HG03520 (cell line): Measurements from ENCODE around the gene CALD1.

Experiments used
- ATAC-seq: cut with Tn5 transposase; IDR thresholded peaks from one replicate; pipeline ENCODE4 v1.9.1; 2021; ENCODE audit warnings: mild to moderate bottlenecking, moderate library complexity; ENCODE audit not compliant: unreplicated experiment

The CALD1 gene

GRCh38 chr7:134758981-134759380 is 20.5 kb upstream of the CALD1 start:
- no peak for ATAC-seq

GRCh38 chr7:134761266-134761665 is 18.2 kb upstream of the CALD1 start:
- ATAC-seq, result no peak

DNA sequence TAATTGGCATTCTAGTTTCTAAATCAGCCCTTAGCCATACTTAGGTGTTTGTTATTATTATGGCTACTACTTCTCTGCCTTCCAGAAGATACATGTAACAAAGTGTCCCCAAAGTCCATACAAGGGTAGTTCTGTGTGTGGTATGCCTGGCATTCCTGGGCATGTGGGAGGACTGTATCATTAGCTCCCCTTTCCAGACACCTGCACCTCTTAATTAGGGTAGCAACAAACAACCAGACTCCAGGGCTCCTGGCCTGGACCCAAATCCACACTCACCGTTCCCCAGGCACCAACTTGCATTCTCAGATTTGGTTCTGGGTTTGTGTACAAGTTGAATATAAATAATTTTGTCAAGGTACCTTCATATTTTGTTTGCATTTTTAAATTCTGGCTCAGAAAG is 15.5 kb upstream of the CALD1 start:
- no peak for ATAC-seq

GRCh38 chr7:134764365-134764764 is 15.1 kb upstream of the CALD1 start:
- ATAC-seq, result no peak

DNA sequence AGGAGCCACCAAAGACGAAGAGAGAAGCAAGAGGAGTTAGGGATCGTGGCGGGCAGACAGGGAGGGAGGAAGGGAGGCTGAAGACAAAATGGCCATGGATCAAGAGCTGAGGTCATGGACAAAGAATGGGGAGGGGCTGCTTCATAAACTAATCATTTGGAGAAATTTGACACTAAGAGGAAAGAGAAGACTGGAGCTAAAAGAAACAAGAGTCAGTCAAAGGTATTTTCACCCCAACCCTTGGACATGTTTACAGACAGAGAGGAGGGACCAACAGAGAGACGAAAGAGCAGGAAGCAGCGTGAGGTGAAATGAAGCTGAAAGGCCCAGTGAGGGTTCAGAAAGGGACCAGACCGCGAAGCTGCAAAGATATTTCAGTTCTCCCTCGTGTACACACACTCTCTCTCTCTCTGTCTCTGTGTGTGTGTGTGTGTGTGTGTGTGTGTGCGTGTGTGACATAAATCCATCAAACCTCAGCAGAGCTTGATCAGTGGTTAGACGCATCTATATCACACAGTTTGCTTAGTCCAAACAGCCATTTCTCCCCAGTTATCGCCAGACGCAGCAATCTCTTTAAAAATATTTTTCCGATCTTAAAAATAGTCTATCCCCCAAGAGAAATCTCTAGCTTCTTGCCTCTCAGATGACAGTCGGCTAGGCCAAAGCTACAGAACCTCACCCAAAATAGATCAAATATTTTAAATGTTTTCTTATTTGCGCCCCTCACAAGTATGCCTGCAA is 12.5 kb upstream of the CALD1 start:
- ATAC-seq, result peak; percentile 78

DNA sequence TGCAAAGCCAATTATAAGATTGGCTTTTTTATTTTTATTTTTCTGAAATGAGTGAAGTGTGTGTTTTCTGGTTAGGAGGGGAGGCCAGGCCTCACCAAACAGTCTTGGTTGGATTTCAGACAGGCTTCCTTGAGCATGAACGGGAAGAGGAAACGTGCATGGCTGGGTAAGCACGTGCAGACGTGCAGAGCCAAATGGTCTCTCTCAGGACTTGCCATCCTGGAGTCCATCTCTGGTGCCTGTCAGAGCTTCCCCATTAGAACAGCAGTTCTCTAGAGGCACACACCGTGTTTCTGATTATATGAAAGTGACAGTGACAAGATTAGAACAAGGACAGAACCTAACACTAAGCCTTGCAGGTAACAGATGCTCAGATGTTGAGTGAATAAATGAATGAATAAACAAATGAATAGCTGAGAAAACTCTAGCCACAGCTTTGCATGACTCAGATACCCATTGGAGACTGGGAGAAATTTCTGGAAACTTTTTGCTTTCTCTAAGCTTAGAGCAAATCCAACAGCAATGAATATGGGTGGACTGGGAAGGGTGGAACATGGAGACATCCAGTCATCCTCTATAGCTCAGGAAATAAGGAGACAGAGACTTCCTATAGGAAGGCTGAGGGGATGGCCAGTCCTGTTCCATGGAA is 11.8 kb upstream of the CALD1 start:
- ATAC-seq, result no peak

DNA sequence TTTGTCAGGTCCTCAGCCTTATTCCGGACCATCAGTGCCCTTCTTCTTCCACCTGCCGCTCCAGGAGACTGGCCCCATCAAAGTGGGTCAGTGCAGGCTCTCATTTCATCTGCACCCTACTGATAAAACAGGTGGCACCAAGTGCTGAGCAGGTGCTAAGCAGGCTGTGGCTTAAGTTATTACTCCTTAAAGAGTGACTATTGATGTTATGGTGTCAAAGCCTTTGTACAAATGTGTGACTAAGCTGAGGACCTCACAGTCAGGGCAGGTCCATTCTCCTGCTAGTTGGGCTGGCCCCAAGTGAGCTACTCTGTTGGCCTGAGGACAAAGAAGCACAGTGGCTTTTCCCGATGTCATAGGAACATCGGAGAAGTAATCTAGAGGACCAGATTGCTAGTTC is 11.2 kb upstream of the CALD1 start:
- ATAC-seq, result no peak

DNA sequence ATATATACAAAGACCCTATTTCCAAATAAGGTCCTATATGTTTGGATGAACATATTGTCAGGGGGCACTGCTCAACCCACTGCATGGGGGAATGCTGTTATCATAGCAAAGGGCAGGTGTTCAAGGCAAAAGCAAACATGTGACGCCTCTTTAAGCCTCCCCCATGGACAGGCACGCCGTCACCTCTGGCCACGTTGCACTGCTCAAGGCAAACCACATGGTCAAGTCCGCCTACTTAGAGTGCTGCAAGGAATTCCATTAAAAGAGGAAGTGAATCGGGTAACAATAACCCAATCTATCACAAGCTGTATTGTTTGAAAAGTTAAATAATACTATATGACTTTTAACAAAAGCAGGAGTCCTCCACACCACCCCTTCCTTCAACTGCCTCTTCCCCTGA is 8.8 kb upstream of the CALD1 start:
- ATAC-seq, result no peak

DNA sequence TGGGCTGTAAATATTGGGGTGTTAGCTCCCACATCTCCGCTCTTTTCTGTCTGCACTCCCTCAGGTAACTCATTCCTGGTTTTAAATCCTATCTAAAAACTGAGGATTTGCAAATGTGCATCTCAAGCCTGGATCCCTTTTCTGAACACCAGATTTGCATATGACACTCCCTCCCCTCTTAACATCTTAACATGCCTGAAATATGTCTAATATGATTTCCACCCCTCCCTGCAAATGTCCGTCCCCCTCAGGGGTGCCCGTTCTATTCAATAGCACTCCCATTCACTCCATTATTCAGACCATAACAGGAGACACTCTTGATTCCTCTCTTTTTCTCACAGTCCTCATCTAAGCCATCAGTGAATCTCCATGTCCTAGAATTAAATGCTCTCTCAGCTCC is 8.3 kb upstream of the CALD1 start:
- no peak for ATAC-seq

- no peak for ATAC-seq
These were observed 7.5 kb upstream of the CALD1 start for GRCh38 chr7:134771889-134772288.

GRCh38 chr7:134772401-134772800 is 7.0 kb upstream of the CALD1 start:
- no peak for ATAC-seq

DNA sequence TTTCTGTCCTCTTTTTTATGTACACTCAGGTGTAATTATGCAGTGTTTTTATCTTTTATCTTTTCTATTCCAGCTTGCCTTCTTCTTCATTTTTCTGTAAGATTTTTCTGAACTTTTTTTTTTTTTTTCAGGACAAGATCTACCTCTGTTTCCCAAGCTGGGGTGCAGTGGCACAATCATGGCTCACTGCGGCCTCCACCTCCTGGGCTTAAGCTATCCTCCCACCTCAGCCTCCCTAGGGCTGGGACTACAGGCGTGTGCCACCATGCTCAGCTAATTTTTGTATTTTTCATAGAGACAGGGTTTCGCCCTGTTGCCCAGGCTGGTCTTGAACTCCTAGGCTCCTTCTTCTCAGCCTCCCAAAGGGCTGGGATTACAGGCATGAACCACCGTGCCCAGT is 6.3 kb upstream of the CALD1 start:
- no peak for ATAC-seq

- ATAC-seq, result no peak
These were observed 5.3 kb upstream of the CALD1 start for GRCh38 chr7:134774119-134774518.

DNA sequence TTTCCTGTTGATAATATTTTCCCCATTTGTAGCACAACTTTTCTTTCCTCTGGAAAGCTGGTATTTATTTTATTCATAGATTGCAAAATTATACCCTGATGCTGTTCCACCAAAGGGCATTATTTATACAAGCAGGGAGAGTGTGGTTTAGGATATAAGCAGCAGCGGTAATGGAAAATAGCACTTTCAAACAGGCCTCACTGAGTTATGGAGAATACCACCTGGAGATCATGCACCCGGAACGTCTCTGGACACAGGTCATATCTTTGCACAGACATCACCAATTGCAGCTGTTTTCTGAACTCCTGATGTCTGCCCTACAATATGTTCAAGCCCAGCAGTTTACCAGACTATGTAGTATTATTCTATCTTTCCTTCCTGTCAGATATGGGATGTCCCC is 2.0 kb upstream of the CALD1 start:
- no peak for ATAC-seq

DNA sequence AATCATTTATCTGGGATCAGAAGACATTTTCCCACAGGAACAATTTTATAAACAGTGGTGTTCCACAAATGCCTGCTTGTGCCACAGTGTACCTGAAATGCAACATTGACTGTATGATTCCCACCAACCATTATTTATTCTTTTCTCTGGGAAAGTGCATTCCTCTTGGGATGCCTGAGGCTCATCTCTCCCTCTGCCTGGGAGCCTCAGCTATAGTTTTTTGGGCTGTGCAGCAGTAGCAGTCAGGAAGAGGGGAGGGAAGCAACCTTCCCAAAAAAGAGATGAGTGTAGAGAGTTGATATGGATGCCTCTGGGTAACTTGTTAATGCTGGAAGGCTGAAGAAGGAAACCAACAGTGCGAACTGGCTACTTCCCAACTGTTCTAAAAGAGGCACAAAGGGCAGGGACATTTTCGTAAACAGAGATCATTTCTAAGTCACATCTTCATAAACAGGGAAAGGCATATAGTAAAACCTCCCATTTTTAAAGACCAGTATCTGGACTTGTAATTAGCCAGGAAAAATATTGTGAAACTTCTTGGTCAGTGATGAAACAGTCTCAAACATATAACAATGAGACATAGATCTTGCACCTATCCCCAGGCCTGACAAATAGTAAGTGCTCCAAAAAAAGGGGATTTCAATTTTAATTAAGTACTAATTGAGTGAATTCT is 1.4 kb upstream of the CALD1 start:
- no peak for ATAC-seq

- no peak for ATAC-seq
These were observed 269 bp downstream of the CALD1 start for GRCh38 chr7:134779741-134780065.

DNA sequence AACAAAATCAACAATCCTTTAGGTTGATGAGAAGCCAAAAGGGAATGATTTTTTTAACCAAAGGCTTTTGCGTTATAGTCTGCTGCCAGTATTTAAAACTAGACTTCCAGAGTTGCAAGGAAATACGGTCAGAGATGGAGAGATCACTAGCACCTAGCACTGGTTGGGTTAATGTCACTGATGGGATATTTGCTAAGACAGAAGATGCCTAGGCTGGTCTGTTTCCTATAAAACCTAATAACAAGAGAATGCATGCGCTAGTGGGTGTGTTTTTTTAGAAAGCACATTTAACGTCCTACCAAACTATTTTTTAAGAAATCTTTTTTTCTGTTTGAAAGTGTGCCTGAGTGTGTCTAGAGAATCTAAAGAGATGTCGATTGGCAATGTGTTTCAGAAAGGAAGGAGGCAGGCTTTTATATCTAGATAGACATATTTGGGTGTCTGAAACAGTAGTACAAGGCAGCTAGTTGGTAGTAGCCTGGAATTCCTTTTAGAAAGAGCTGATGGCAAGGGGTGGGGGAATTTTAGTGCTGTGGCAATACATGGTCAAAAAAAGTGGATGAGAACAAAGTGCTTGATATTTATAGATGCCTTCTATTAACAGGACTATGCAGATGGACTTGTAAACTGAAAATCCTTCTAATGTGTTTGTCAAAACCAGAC is 863 bp downstream of the CALD1 start:
- ATAC-seq, result no peak

DNA sequence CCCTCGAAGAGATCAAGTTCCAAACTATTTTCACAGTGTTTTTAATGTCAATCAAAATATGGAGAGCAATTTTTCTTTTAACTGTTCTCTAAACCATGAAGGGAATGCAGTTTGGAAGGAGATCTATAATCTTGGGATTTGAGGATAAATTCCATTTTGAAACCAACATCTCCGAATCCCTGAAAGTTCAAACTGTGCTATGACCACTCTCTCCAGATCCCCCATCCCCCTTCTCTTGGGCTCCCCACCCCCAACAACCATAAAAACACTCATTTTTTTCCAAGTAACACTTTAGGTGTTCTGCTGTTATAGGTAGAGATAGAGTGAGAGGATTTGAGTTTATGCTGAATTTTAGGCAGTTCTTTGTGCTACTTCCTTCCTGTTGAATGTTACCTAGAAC is 1.7 kb downstream of the CALD1 start:
- no peak for ATAC-seq

DNA sequence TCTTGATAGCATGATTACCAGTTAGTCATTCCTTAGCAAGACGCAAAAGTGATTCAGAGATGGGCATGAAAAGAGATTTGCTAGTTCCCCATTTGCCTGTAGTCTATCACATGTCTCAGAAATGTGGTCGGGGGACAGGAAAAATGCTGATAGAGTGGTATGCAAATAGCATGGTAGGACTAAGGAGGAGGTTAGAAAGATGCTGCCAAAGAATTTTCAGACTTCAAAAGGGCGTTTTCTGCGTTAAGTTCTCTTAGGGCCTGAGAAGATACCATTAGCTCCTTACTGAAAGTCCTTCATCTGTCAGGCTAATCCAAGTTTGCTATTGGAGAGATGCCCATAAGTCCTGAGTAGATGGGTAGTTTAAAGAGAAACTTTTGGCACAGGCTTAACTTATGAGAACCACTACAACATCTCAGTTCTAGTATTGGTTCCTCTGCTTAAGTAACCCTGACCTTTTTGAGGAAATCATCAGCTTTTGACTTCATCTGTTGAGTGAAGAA is 2.7 kb downstream of the CALD1 start:
- ATAC-seq, result peak; percentile 68

DNA sequence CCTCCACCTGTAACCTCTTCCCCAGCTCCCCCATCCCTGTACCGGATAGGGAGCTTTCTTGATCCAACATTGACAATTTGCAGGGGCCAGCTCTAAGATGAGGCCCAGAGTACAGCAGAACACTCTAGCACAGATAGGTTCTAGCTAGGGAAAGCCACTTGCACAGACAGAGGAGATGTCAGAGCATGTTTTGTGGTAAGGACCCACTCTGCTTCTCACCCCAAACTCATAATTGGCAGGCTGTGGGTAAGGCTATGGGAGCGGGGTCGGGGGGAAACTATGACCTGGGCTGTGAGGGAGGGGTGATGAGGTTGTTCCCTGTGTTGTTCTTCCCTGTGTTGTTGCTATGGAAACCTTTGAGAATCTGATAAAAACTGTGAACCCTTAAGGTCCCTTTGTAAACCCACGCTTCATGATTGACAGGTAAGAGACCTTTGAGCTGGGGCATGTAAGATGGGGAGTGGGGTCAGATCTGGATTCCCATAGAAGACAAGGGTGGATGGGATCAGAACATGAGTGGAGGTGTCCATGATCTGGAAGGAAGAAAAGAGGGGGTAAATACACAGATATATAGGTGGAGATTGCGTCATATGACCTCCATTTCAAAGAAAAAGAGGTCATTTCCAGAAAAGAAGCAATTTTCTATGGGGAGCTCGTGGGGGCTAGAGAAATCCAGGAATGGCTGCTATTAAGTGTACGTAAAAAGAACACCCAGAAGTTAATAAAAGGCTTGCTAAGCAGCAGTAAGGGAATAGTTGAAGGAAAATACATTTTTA is 4.0 kb downstream of the CALD1 start:
- no peak for ATAC-seq
